B cell (primary cell): ENCODE measurements around the gene PPP2R2B. TPM values are rescaled to one million over a fixed set of nuclear protein-coding genes. Genes with fewer than 3 reads are reported as not detected.

Experiments
- ATAC-seq: fragments of 200-7000 bp; cut with Tn5 transposase; one replicate; pipeline ENCODE4 v1.10.0; 2021; ENCODE audit warnings: low read depth, mild to moderate bottlenecking, moderate number of reproducible peaks, moderate library complexity
- CTCF ChIA-PET: fragments of 350-600 bp; sonication (Branson Sonifier 250); formaldehyde crosslinking; loops from one replicate; lab custom pipeline; 2021; ENCODE audit warnings: antibody characterized with exemption, inconsistent platforms; lab: Charles Lee
- POLR2A ChIA-PET: fragments of 350-600 bp; sonication (Branson Sonifier 250); formaldehyde crosslinking; loops from one replicate; lab custom pipeline; 2021; ENCODE audit warnings: antibody characterized with exemption; lab: Charles Lee
- DNase-seq: peaks from one replicate; pipeline ENCODE4 v3.0.0; 2013
- H2AFZ ChIP-seq: 2 replicates; pipeline ENCODE4 v1.6.1; 2012; ENCODE audit warnings: mild to moderate bottlenecking, low read depth, low read length; ENCODE audit not compliant: insufficient read depth, poor library complexity, severe bottlenecking
- H3K27ac ChIP-seq, 2 donors: 1 replicate in 1 of 2; 2 replicates in 1 of 2; pipeline ENCODE4 v1.5.1; 2012 to 2013; ENCODE audit warnings: low read length in 2 of 2, mild to moderate bottlenecking in 2 of 2, moderate library complexity in 1 of 2
- H3K27me3 ChIP-seq, 4 experiments: fragments of 200-600 bp in 1 of 4; sonication (generic) in 1 of 4; replicated peaks in 1 of 4; 1 replicate in 2 of 4; 2 replicates in 2 of 4; pipeline versions ENCODE4 v1.6.1 to v1.7.0; 2013 to 2016; ENCODE audit warnings: low read length in 3 of 4, mild to moderate bottlenecking in 2 of 4, mixed read lengths in 1 of 4, moderate library complexity in 1 of 4; ENCODE audit not compliant: insufficient read depth in 4 of 4, control insufficient read depth in 3 of 4; ENCODE audit errors: control extremely low read depth in 1 of 4
- H3K36me3 ChIP-seq, 2 experiments: replicated peaks in 1 of 2; 1 replicate in 1 of 2; 2 replicates in 1 of 2; pipeline versions ENCODE4 v1.6.1 to v1.7.1; 2013; ENCODE audit warnings: low read length in 1 of 2; ENCODE audit not compliant: insufficient read depth in 2 of 2, control insufficient read depth in 1 of 2; ENCODE audit errors: control extremely low read depth in 1 of 2, extremely low read depth in 1 of 2
- H3K4me1 ChIP-seq, 2 donors: fragments of 200-600 bp in 1 of 2; sonication (generic) in 1 of 2; 1 replicate in 1 of 2; 2 replicates in 1 of 2; pipeline versions ENCODE4 v1.5.1 to v1.6.1; 2013 to 2017; ENCODE audit warnings: low read length in 2 of 2; ENCODE audit not compliant: control insufficient read depth in 2 of 2, insufficient read depth in 2 of 2
- H3K4me2 ChIP-seq: replicated peaks from 2 replicates; pipeline ENCODE3; 2012; ENCODE audit warnings: mild to moderate bottlenecking, low read depth, low read length; ENCODE audit not compliant: poor library complexity, severe bottlenecking
- H3K4me3 ChIP-seq, 5 experiments: fragments of 200-600 bp in 1 of 5; sonication (generic) in 1 of 5; 1 replicate in 3 of 5; 2 replicates in 2 of 5; pipeline versions ENCODE4 v1.5.1 to v1.7.0; 2011 to 2016; ENCODE audit warnings: low read length in 4 of 5, mild to moderate bottlenecking in 4 of 5, low read depth in 2 of 5, control low read depth in 1 of 5, moderate library complexity in 1 of 5; ENCODE audit not compliant: insufficient read depth in 1 of 5; ENCODE audit errors: control extremely low read depth in 1 of 5, extremely low read depth in 1 of 5
- H3K79me2 ChIP-seq: fragments of 200-600 bp; sonication (generic); one replicate; pipeline ENCODE4 v1.6.0; 2016; ENCODE audit warnings: low read length; ENCODE audit not compliant: control insufficient read depth, insufficient read depth
- H3K9ac ChIP-seq: fragments of 200-600 bp; sonication (generic); 2 replicates; pipeline ENCODE4 v1.6.1; 2017; ENCODE audit warnings: mild to moderate bottlenecking, low read length, moderate library complexity
- H3K9me3 ChIP-seq, 3 donors: one replicate each; pipeline versions ENCODE4 v1.6.1 to v1.7.1; 2013; ENCODE audit warnings: low read length in 2 of 3; ENCODE audit not compliant: control insufficient read depth in 2 of 3, insufficient read depth in 1 of 3; ENCODE audit errors: control extremely low read depth in 1 of 3
- H4K20me1 ChIP-seq: 2 replicates; pipeline ENCODE4 v1.6.0; 2012; ENCODE audit warnings: mild to moderate bottlenecking, low read length; ENCODE audit not compliant: insufficient read depth, control insufficient read depth, poor library complexity, severe bottlenecking
- H3K27ac Mint-ChIP-seq: one replicate; pipeline ENCODE4 v1.8.0; 2021; ENCODE audit warnings: mixed read lengths
- H3K27me3 Mint-ChIP-seq: one replicate; pipeline ENCODE4 v1.8.0; 2021; ENCODE audit warnings: mixed read lengths
- H3K4me1 Mint-ChIP-seq: one replicate; pipeline ENCODE4 v1.8.0; 2021; ENCODE audit warnings: mixed read lengths
- H3K4me3 Mint-ChIP-seq: one replicate; pipeline ENCODE4 v1.8.0; 2021; ENCODE audit warnings: mixed read lengths
- H3K9me3 Mint-ChIP-seq: one replicate; pipeline ENCODE4 v1.8.0; 2022; ENCODE audit warnings: mixed read lengths; ENCODE audit not compliant: insufficient read depth
- EZH2 ChIP-seq: IDR thresholded peaks from 2 replicates; pipeline ENCODE4 v1.6.1; 2012; ENCODE audit warnings: borderline replicate concordance, low read depth, mild to moderate bottlenecking, moderate library complexity, low read length; ENCODE audit not compliant: insufficient read depth, poor library complexity, severe bottlenecking
- WGBS: methylation state at CpG from one replicate; pipeline ENCODE4 v1.1.5; 2013; ENCODE audit warnings: missing lambda C conversion rate; ENCODE audit not compliant: insufficient coverage; 5-methylcytosine and 5-hydroxymethylcytosine counted together
- intact Hi-C: fragments of 100-400 bp; cut with micrococcal nuclease; formaldehyde crosslinking; loops from one replicate; pipeline ENCODE4 v1.10.0; 2022
- polyA plus RNA-seq: library from polyadenylated mRNA; depleted of rRNA; stranded (reverse); fragments of >200 nt; gene quantifications from 2 replicates; pipeline ENCODE4 v1.2.3, GENCODE V29; 2012
- total RNA-seq, 2 donors: library from RNA; stranded (reverse); fragments of 120-200 nt in 1 of 2; gene quantifications; 1 replicate in 1 of 2; 2 replicates in 1 of 2; pipeline versions ENCODE4 v1.2.3 to v1.2.4, GENCODE V29; 2013 to 2022
- TF ChIP-seq, protein P1 (sequence below): fragments of 200-600 bp; IDR thresholded peaks from one replicate; pipeline ENCODE4 v1.8.0; 2022; ENCODE audit warnings: antibody characterized with exemption, mild to moderate bottlenecking

The PPP2R2B gene
- total and polyA plus RNA-seq, 2 donors (not counting 1 experiment from before 2014, with no cell fraction given) = 0.03 TPM; not detected in 1

DNA sequence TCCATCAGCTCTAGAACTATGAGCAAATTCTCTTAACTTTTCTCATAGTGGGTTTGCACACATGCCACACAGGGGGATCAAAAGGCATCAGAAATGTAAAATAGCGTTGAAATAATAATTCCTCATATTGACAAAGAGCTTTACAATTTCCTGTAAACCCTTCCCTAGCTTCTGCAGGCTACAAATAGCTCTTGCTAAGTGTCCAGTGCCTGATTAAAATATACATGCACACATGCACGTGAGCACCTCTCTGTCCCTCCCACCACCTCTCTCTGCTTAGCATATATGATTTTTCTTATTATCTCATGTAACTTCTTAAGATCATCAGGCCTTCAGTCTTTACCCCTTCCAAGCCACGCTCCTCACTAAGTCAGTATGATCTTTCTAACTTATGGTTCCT is 13.7 kb upstream of the PPP2R2B start:
- no peak overlapping the region for H2AFZ ChIP-seq
- no peaks in the 10 kb centered on the region for H4K20me1 ChIP-seq
- H3K4me2 ChIP-seq = no peak overlapping the region
- DNase-seq (no peak), ATAC-seq (no peak)
- H3K36me3 ChIP-seq = no peaks in the 10 kb centered on the region
- Mint-ChIP-seq H3K27me3 (no peaks in the 10 kb centered on the region), H3K4me1 (no peaks in the 10 kb centered on the region), H3K27ac (no peak overlapping the region), H3K9me3 (no peaks in the 10 kb centered on the region), H3K4me3 (no peak overlapping the region)
- intact Hi-C loops = no loop called here
- no peak overlapping the region for H3K9ac ChIP-seq
- CTCF ChIA-PET = no interaction called here
- TF ChIP-seq, protein P1, sequence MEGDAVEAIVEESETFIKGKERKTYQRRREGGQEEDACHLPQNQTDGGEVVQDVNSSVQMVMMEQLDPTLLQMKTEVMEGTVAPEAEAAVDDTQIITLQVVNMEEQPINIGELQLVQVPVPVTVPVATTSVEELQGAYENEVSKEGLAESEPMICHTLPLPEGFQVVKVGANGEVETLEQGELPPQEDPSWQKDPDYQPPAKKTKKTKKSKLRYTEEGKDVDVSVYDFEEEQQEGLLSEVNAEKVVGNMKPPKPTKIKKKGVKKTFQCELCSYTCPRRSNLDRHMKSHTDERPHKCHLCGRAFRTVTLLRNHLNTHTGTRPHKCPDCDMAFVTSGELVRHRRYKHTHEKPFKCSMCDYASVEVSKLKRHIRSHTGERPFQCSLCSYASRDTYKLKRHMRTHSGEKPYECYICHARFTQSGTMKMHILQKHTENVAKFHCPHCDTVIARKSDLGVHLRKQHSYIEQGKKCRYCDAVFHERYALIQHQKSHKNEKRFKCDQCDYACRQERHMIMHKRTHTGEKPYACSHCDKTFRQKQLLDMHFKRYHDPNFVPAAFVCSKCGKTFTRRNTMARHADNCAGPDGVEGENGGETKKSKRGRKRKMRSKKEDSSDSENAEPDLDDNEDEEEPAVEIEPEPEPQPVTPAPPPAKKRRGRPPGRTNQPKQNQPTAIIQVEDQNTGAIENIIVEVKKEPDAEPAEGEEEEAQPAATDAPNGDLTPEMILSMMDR = no peak
- no peak for TF ChIP-seq EZH2
- H3K9me3 ChIP-seq = no peaks in the 10 kb centered on the region
- H3K27ac ChIP-seq = no peak overlapping the region
- H3K79me2 ChIP-seq = no peaks in the 10 kb centered on the region
- 100% methylated on average over 1 of the region's 3 CpGs for WGBS
- H3K4me3 ChIP-seq = no peak overlapping the region
- H3K27me3 ChIP-seq = no peaks in the 10 kb centered on the region
- H3K4me1 ChIP-seq = no peaks in the 10 kb centered on the region
- POLR2A ChIA-PET = no interaction called here

- H3K4me1 ChIP-seq = no peaks in the 10 kb centered on the region
- H3K79me2 ChIP-seq = no peaks in the 10 kb centered on the region
- intact Hi-C loops = no loop called here
- CTCF ChIA-PET = no interaction called here
- POLR2A ChIA-PET = no interaction called here
- ATAC-seq = no peak
- H3K4me1 Mint-ChIP-seq = no peaks in the 10 kb centered on the region
- no peak overlapping the region for H3K9ac ChIP-seq
- H3K36me3 ChIP-seq = no peaks in the 10 kb centered on the region
- H3K27ac ChIP-seq = no peak overlapping the region
- no peak for DNase-seq
- no peak overlapping the region for H3K4me2 ChIP-seq
- no peak overlapping the region for H2AFZ ChIP-seq
- H3K27ac Mint-ChIP-seq = no peak overlapping the region
- H3K4me3 Mint-ChIP-seq = no peak overlapping the region
- no peaks in the 10 kb centered on the region for H3K27me3 Mint-ChIP-seq
- no peaks in the 10 kb centered on the region for H3K27me3 ChIP-seq
- H3K9me3 ChIP-seq = no peaks in the 10 kb centered on the region
- no peaks in the 10 kb centered on the region for H4K20me1 ChIP-seq
- WGBS = no CpG with 5 or more reads among the region's 1 CpG
- no peak overlapping the region for H3K4me3 ChIP-seq
- TF ChIP-seq, protein P1 = no peak
- TF ChIP-seq EZH2 = no peak
- H3K9me3 Mint-ChIP-seq = no peaks in the 10 kb centered on the region
These were observed 13.0 kb upstream of the PPP2R2B start for GRCh38 chr5:146891511-146891910.
